Transverse colon (tissue), 4 donors: ENCODE measurements around the gene KLK8.

Experiments used
- POLR2A ChIP-seq: fragments of 450-650 bp; IDR thresholded peaks from one replicate; pipeline ENCODE4 v1.6.1; 2016; ENCODE audit warnings: antibody characterized with exemption, mild to moderate bottlenecking, moderate library complexity
- POLR2AphosphoS5 ChIP-seq, 3 donors: sonication (generic); formaldehyde crosslinking; IDR thresholded peaks; one replicate each; pipeline ENCODE4 v1.6.1; 2016; ENCODE audit warnings: antibody characterized with exemption in 3 of 3
- TF ChIP-seq, protein P1 (sequence below), 5 experiments: fragments of 200-600 bp in 3 of 5; fragments of 450-650 bp in 2 of 5; sonication (generic) in 3 of 5; IDR thresholded peaks; 1 replicate in 2 of 5; 2 replicates in 3 of 5; pipeline ENCODE4 v1.5.1; 2016 to 2017; ENCODE audit warnings: antibody characterized with exemption in 5 of 5, inconsistent platforms in 3 of 5, mild to moderate bottlenecking in 2 of 5, moderate library complexity in 1 of 5

DNA sequence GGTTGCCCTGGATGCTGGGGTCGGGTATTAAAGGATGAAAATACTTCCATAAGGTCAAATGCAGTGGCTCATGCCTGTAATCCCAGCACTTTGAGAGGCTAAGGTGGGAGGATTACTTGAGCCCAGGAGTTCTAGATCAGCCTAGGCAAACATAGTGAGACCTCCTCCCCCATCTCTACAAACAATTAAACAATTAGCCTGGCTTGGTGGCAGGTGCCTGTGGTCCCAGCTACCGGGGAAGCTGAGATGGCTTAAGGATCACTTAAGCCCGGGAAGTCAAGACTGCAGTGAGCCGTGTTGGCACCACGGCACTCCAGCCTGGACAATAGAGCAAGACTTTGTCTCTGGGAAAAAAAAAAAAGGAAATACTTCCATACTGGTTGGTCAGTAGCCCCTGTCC, 23.5 kb upstream of the KLK8 start:
- TF ChIP-seq, protein P1, sequence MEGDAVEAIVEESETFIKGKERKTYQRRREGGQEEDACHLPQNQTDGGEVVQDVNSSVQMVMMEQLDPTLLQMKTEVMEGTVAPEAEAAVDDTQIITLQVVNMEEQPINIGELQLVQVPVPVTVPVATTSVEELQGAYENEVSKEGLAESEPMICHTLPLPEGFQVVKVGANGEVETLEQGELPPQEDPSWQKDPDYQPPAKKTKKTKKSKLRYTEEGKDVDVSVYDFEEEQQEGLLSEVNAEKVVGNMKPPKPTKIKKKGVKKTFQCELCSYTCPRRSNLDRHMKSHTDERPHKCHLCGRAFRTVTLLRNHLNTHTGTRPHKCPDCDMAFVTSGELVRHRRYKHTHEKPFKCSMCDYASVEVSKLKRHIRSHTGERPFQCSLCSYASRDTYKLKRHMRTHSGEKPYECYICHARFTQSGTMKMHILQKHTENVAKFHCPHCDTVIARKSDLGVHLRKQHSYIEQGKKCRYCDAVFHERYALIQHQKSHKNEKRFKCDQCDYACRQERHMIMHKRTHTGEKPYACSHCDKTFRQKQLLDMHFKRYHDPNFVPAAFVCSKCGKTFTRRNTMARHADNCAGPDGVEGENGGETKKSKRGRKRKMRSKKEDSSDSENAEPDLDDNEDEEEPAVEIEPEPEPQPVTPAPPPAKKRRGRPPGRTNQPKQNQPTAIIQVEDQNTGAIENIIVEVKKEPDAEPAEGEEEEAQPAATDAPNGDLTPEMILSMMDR (IDR thresholded peaks at IDR 0.05) = no peak
- TF ChIP-seq POLR2A (no peak), POLR2AphosphoS5 (IDR thresholded peaks at IDR 0.05) (no peak)
